ENCODE results near the gene CALM3.
"Not testable (repeated sequence)": the region's sequence is repeated elsewhere in the genome, so short reads cannot be mapped to it uniquely, and the experiment has no call there.

The CALM3 gene

GRCh38 chr19:46601318-46602224, at the start of gene CALM3:
Gene CALM3, plus strand, starts transcription at chr19:46601330. Its CDS starts 105 bp downstream, at chr19:46601435.
- TF ChIP-seq CTCF (IDR thresholded peaks at IDR 0.05; ENCODE audit: extremely low read depth, missing control alignments) = no peak
- DNase-seq (ENCODE audit: low spot score) = no peak

GRCh38 chr19:46552891-46553290, 48.2 kb upstream of the CALM3 start:
- DNase-seq (ENCODE audit: low spot score) = no peak
- no peak for TF ChIP-seq CTCF (IDR thresholded peaks at IDR 0.05; ENCODE audit: extremely low read depth, missing control alignments)

- DNase-seq (ENCODE audit: low spot score) = no peak
- TF ChIP-seq CTCF (IDR thresholded peaks at IDR 0.05; ENCODE audit: extremely low read depth, missing control alignments) = no peak
Measured at GRCh38 chr19:46554161-46554560, 47.0 kb upstream of the CALM3 start.

GRCh38 chr19:46555628-46556280, 45.4 kb upstream of the CALM3 start:
- no peak for DNase-seq (ENCODE audit: low spot score)
- no peak for TF ChIP-seq CTCF (IDR thresholded peaks at IDR 0.05; ENCODE audit: extremely low read depth, missing control alignments)

DNA sequence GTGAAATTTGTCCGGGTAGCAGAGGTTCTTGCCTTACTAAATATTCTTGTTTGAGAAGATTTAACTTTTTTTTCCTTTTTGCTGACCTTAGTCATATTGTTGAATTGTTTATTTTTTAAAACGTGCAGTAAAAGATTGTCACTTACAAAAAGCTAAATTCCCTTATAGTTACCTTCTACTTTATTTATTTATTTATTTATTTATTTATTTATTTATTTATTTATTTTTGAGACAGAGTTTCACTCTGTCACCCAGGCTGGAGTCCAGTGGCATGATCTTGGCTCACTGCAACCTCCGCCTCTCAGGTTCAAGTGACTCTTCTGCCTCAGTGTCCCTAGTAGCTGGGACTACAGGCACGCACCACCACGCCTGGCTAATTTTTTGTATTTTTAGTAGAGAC, 44.7 kb upstream of the CALM3 start:
- DNase-seq (ENCODE audit: low spot score) = not testable (repeated sequence)

GRCh38 chr19:46559203-46559602, 41.9 kb upstream of the CALM3 start:
- no peak for TF ChIP-seq CTCF (IDR thresholded peaks at IDR 0.05; ENCODE audit: extremely low read depth, missing control alignments)

DNA sequence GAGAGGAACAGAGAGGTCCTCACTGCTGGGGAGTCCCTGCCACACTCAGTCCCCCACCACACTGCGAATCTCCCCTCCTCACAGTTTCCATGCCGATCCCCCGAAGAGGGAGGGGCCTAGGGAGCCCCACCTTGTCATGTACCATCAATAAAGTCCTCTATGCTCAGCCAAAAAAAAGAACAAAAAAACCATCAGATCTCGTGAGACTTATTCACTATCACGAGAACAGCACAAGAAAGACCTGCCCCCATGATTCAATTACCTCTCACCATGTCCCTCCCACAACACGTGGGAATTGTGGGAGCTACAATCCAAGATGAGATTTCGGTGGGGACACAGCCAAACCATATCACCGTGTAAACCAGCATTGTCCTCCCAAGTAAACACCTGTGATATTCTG, 41.5 kb upstream of the CALM3 start:
- DNase-seq (ENCODE audit: low spot score) = not testable (repeated sequence)

More at GRCh38 chr19:46559203-46559602, 41.9 kb upstream of the CALM3 start:
- DNase-seq (ENCODE audit: low spot score) = no peak

DNA sequence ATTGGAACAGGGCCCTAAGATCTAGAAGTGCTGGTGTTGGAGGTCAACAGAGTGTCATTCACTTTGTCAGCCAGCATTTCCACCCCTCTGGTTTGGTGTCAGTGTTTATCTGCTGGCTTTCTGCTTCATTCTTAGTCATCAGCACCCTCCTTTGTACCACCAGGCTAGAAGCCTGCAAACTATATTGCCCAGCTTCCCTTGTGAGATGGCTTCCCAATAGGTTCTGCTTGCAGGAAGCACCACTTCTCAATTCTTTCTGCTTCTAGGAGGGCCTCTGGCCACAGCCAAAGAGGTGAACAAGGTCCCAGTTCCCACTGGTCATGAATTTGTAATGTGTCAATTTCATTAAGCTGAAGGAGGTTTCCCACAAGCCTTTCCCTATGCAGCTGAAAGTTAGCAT, 36.4 kb upstream of the CALM3 start:
- no peak for TF ChIP-seq CTCF (IDR thresholded peaks at IDR 0.05; ENCODE audit: extremely low read depth, missing control alignments)
- no peak for DNase-seq (ENCODE audit: low spot score)

Data from GM20000 (cell line).